COLO668 (cell line): Measurements from ENCODE around the gene FAM3A.

Source experiments
- DNase-seq: peaks from one replicate; lab custom pipeline; 2025; ENCODE audit not compliant: unreplicated experiment; lab: John Stamatoyannopoulos, UW

The FAM3A gene

GRCh38 chrX:154535892-154536291 is 19.9 kb upstream of the FAM3A start:
- no peak for DNase-seq

- DNase-seq: peak; percentile 91
Observed at GRCh38 chrX:154534526-154535322, 18.7 kb upstream of the FAM3A start.

DNA sequence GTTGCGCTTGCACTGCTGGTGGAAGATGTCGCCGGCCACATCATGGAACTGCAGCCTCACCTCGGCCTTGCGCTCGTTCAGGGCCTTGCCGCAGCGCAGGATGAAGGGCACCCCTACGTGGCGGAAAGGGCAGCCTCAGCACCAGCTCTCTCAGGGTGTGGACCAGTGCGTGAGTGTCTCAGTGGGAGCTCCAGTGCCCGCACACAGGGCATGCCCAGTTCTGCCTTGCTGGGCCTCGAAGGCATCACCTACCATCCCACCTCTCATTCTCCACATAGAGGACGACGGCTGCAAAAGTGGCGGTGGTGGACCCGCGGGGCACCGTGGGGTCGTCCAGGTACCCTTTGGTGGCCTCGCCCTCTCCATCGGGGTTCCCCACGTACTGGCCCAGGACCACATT is 16.7 kb upstream of the FAM3A start:
- no peak for DNase-seq

DNA sequence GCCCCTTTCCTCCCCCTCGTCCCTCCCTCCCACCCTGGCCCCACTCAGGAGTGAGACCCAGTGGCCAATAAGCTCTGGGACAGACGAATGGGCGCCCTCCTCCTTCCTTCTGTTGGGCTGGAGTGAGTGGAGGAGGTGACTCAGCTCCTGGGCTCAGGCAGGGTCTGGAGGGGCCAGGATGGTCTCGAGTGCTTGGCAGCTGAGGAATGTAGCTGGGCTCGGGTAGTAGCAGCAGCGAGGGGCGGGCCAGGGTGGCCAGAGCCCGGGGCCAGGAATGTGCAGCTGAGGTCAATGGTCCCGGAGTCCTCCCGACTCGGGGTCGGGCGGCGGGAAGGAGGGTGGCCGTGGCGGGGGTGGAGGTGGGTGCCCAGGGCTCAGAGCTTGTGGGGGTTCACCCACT is 15.6 kb upstream of the FAM3A start:
- no peak for DNase-seq

DNA sequence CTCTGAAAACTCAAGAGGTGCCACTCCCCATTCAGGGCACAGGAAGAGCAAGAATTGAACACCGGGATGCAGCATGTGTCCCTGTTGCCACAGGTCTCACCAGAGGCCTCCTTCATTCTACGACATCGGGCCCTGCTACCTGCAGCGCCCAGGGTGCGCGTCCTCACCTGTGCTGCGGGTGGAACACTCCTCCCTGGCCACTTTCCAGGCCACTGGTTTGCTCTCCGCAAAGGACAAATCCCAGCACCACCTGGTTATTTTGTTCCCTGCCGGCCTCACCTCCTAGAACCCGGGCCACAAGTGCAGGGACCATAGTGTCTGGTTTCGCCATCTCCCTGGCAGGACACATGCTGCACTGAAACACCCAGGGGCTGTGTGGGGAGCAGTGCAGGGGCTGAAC is 14.3 kb upstream of the FAM3A start:
- DNase-seq: no peak

DNA sequence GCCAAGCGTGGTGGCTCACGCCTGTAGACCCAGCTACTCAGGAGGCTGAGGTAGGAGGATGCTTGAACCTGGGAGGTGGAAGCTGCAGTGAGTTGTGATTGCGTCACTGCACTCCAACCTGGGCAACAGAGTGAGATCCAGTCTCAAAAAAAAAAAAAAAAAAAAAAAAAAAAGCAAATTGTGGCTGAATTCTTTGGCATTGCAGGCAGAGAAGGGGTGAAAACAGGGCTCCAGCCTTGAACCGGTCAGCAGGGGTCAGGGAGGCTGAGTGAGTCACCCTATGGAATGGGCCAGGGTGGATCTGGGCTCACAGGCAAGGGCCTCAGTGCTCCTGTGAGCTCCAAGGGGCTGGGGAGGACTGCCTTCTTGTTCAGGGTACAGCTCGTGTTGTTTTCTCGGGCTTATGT is 13.2 kb upstream of the FAM3A start:
- no peak for DNase-seq

- DNase-seq: peak; percentile 75
Observed at GRCh38 chrX:154526901-154527675, 11.1 kb upstream of the FAM3A start.

DNA sequence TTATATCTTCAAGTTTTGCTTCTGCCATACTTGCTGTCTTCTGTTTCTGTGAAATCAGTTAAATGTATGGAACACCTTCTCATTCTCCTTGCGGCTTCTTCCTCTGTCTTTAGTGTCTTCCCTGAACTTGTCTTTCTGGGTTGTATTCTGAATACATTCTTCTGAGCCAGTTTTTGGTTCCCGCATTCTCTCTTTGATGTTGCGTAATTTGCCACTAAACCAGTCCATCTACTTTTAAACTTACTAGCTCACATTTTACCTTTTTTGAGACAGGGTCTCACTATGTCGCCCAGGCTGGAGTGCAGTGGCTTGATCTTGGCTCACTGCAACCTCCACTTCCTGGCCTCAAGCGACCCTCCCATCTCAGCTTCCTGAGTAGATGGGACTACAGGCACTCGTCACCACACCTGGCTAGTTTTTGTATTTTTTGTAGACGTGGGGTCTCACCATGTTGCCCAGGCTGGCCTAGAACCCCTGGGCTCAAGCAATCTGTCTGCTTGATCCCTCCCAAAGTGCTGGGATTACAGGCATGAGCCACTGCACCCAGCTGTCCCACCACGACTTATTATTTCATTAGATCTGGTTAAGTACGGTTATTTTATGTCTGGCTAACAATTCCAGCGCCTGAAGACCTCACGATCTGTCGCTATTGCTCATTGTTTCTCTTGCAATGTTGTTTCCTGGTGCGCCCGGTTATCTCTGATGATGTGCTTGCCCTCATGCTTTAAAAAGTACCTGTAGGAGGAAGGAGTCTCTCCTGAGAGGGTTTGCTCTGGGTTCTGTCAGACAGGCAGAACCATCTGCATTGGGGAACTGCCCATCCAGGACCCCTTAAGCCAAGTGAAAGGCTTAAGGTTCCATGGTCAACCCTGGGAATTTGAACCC is 9.8 kb upstream of the FAM3A start:
- DNase-seq: no peak

DNA sequence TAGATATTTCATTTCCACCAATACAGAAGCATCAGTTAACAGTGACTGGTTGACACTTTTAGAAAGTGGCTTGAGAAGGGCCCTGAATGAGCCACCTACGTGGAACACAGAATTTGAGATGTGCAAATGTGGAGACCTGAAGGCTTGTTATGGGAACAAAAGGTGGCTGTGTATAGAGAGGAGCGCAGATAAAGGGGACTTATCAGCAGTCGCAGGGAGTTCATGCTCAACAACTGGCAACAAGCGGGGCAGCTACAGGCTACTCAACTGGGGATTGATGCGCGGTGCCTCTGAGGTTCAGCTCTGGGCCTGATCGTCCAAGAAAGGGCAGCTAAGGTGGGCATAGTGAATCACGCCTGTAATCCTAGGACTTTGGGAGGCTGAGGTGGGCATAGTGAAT is 3.4 kb upstream of the FAM3A start:
- DNase-seq: no peak

DNA sequence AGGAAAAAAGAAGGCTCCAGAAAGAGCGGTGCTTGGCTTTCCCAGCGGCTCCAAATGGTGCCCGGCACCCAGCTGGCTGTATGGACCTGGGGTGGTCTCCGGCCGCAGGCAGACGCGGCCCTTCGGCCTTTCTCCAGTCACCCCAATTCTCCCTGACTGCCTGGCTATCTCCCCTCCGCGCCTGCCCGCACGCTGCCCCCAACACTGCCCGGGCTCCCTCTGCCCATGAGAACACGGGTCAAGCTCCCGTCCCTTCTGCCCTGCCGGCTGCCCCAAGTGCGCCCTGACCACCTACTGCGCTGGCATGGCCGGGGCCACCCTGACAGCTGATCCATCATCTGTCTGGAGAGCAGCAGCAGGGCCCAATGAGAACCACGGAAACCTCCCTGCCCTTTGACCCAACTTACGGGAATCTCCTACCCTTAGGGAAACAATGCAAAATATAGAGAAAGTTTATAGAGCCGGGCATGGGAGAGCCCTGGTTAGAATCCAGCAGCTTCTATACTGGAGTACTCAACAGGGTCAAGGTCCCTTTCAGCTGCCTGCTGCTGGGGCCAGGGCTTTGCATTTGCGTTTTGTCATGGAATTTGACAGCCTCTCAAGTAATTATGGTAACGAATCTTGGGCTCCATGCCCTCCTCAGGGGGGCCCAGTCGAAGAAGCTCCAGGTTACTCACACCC is 1.2 kb upstream of the FAM3A start:
- DNase-seq: no peak

- DNase-seq: no peak
Observed at GRCh38 chrX:154516656-154517100, 646 bp upstream of the FAM3A start.

DNA sequence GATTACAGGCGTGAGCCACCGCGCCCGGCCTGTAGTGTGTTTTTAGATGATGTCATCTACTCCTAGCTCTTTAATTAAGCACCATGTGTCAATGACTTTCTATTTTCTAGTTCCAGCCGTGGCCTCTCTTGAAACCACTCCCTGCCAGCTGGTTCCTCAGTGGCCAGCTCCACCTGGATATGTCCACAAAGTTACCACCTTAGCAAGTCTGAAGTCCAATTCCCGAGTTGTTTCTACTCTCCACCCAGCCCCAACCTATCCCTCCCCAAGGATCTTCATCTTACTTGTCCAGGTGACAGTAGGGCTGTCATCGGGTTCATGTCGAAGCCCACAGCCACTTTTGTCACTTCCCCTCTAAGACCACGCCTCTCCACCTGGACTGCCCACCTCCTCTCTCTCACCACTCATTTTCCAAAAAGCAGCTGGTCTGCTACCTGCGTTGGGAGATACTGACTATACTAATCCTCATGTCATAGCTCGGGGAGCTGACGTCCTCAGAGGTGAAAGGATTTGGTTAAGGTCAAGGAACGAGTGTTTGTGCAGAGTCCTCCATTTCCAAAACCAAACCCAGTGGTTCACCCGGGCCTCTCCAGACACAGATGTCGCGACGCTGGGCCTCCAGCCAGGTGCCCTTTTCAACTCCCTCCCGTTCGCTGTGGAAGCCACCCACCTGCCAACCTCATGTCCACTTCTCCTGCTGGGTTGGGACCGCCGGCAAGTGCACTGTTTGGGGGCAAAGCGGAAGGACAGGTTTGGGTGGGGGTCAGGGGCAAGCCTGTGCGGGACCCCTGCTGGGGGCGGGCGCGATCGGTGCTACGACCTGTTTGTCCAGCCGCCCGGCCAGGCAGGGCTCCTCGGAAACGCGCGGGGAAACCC is 704 bp downstream of the FAM3A start:
- peak; percentile 68 for DNase-seq

DNA sequence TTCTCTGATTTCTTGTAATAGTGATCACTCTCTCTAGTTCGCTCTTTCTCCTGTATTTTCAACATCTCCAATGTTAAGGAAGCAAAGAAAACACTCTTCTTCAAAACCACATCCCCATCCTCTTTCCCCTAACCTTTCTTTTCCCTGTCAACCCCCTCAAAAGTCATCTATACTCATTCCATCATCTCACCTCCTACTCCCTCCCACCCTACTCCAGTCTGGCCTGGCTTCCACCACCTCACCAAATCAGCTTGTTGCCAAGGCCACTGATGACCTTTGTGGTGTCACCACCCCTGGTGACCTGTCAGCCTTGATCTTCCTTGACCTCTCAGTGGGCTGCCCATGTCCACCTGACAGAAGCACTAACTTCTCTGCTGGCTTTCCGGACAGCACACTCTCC is 2.3 kb downstream of the FAM3A start:
- DNase-seq: no peak

GRCh38 chrX:154512879-154513553 is 3.0 kb downstream of the FAM3A start:
- DNase-seq: no peak

GRCh38 chrX:154511761-154512160 is 4.3 kb downstream of the FAM3A start:
- DNase-seq: no peak

DNA sequence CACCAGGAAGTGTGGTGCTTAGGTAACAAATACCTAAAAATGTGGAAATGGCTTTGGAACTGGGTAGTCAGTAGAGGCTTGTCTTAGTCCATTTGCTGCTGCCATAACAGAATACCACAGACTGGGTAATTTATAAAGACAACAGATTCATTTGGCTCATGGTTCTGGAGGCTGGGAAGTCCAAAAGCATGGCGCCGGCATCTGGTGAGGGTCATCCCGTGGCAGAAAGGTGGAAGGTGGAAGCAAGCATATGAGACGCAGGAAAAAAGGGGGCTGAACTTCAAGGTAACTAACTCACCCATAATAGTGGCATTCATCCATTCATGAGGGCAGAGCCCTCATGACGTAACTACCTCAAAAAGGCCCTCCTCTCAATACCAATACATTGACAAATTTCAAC is 6.6 kb downstream of the FAM3A start:
- no peak for DNase-seq

DNA sequence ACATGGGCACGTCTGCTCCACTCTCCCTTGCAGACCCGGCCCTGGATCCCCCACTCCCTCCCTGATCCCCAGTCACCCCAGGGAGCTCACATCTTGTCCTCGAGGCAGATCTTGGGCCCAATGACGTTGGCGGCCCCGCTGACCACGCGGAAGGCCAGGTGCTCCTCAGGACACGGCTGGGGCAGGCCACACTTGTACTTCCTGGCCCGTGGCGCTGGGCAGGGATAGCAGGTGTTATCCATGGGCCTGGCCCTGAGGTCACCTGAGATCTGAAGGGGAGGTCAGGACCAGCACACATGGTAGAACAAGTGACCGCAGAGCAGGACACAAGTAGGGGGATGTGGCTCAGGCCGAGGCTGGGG is 7.7 kb downstream of the FAM3A start:
- DNase-seq: no peak

GRCh38 chrX:154507673-154508383 is 8.2 kb downstream of the FAM3A start:
- DNase-seq: no peak
